Endothelial cell of umbilical vein (primary cell): ENCODE data around the gene BPI. TPM values are rescaled to one million over a fixed set of nuclear protein-coding genes. Genes with fewer than 3 reads are reported as not detected.

ENCODE experiments used
- BruUV-seq: library from RNA; stranded (reverse); fragments of 400-500 nt; replicated peaks from 2 replicates; lab custom pipeline; 2021; lab: Mats Ljungman, UMichigan
- CTCF ChIA-PET: fragments of 300-600, 350-600 bp; sonication (Branson Sonifier 250); formaldehyde crosslinking; loops from one replicate; lab custom pipeline; 2021; ENCODE audit warnings: antibody characterized with exemption, inconsistent platforms; lab: Charles Lee
- POLR2A ChIA-PET: fragments of 300-600, 350-600 bp; sonication (Branson Sonifier 250); formaldehyde crosslinking; loops from one replicate; lab custom pipeline; 2021; ENCODE audit warnings: antibody characterized with exemption, inconsistent platforms; lab: Charles Lee
- DNase-seq: peaks from one replicate; pipeline ENCODE4 v3.0.0-alpha.2; 2011; ENCODE audit warnings: low read depth, low spot score
- FAIRE-seq: peaks from 2 replicates; lab custom pipeline; 2011; peaks lifted over from hg19 to GRCh38; lab: Jason Lieb, UNC
- H2AFZ ChIP-seq: 2 replicates; pipeline ENCODE4 v1.6.0; 2012; ENCODE audit warnings: low read depth, low read length, control low read depth, inconsistent platforms
- H3K27ac ChIP-seq: 2 replicates; pipeline ENCODE4 v1.5.1; 2011; ENCODE audit warnings: low read depth, mild to moderate bottlenecking, control low read depth, low read length, moderate library complexity; ENCODE audit not compliant: insufficient read depth
- H3K27me3 ChIP-seq, 2 experiments: 2 replicates each; pipeline versions ENCODE4 v1.6.0 to v1.6.1; 2011; ENCODE audit warnings: low read length in 2 of 2, mixed read lengths in 1 of 2; ENCODE audit not compliant: control insufficient read depth in 2 of 2, insufficient read depth in 2 of 2
- H3K36me3 ChIP-seq, 2 experiments: 2 replicates in 1 of 2; 3 replicates in 1 of 2; pipeline ENCODE4 v1.5.1; 2011; ENCODE audit warnings: low read length in 2 of 2, mild to moderate bottlenecking in 1 of 2, moderate library complexity in 1 of 2; ENCODE audit not compliant: control insufficient read depth in 2 of 2, insufficient read depth in 2 of 2; ENCODE audit errors: extremely low read depth in 1 of 2
- H3K4me1 ChIP-seq: 3 replicates; pipeline ENCODE4 v1.5.1; 2011; ENCODE audit warnings: mild to moderate bottlenecking, low read length; ENCODE audit not compliant: control insufficient read depth, insufficient read depth; ENCODE audit errors: extremely low read depth
- H3K4me2 ChIP-seq: 2 replicates; pipeline ENCODE4 v1.6.1; 2011; ENCODE audit warnings: low read length, control low read depth, mixed read lengths; ENCODE audit not compliant: insufficient read depth
- H3K4me3 ChIP-seq, 3 experiments: fragments of 200-600 bp in 1 of 3; sonication (generic), shearing (Covaris generic) in 1 of 3; replicated peaks in 1 of 3; 2 replicates each; pipeline ENCODE4 v1.5.1; 2011 to 2016; ENCODE audit warnings: control low read depth in 3 of 3, low read length in 3 of 3, mild to moderate bottlenecking in 2 of 3, inconsistent platforms in 1 of 3, low read depth in 1 of 3, moderate library complexity in 1 of 3; ENCODE audit not compliant: insufficient read depth in 1 of 3
- H3K79me2 ChIP-seq: 2 replicates; pipeline ENCODE4 v1.6.0; 2012; ENCODE audit warnings: low read length, inconsistent platforms; ENCODE audit not compliant: control insufficient read depth, insufficient read depth
- H3K9ac ChIP-seq: replicated peaks from 2 replicates; pipeline ENCODE3; 2011; ENCODE audit warnings: low read length, control low read depth; ENCODE audit not compliant: insufficient read depth; ENCODE audit errors: extremely low read depth
- H3K9me1 ChIP-seq: replicated peaks from 3 replicates; pipeline ENCODE4 v1.6.0; 2011; ENCODE audit warnings: mild to moderate bottlenecking, low read length; ENCODE audit not compliant: control insufficient read depth, insufficient read depth; ENCODE audit errors: extremely low read depth
- H3K9me3 ChIP-seq: replicated peaks from 2 replicates; pipeline ENCODE4 v1.5.1; 2012; ENCODE audit warnings: low read length, inconsistent platforms; ENCODE audit not compliant: control insufficient read depth, insufficient read depth
- H4K20me1 ChIP-seq: replicated peaks from 2 replicates; pipeline ENCODE3; 2011; ENCODE audit warnings: mild to moderate bottlenecking, low read length; ENCODE audit not compliant: control insufficient read depth, insufficient read depth; ENCODE audit errors: extremely low read depth
- EZH2 ChIP-seq: IDR thresholded peaks from 2 replicates; pipeline ENCODE4 v1.6.1; 2012; ENCODE audit warnings: borderline replicate concordance, low read depth, mild to moderate bottlenecking, moderate library complexity, low read length, inconsistent platforms; ENCODE audit not compliant: severe bottlenecking
- FOS ChIP-seq: IDR thresholded peaks from 2 replicates; pipeline ENCODE4 v1.6.1; 2011; ENCODE audit warnings: mild to moderate bottlenecking, low read length, moderate library complexity, borderline replicate concordance; ENCODE audit not compliant: insufficient read depth
- GATA2 ChIP-seq: IDR thresholded peaks from 2 replicates; pipeline ENCODE4 v1.7.0; 2011; ENCODE audit warnings: low read depth, mild to moderate bottlenecking, moderate library complexity, mixed read lengths, low read length; ENCODE audit not compliant: insufficient read length, insufficient read depth
- JUN ChIP-seq: IDR thresholded peaks from 2 replicates; pipeline ENCODE4 v1.6.1; 2011; ENCODE audit warnings: borderline replicate concordance, low read depth; ENCODE audit not compliant: insufficient read length, insufficient read depth
- MYC ChIP-seq: IDR thresholded peaks from one replicate; pipeline ENCODE4 v1.6.1; 2011; ENCODE audit warnings: mild to moderate bottlenecking, low read depth, low read length
- POLR2A ChIP-seq: IDR thresholded peaks from 2 replicates; pipeline ENCODE4 v1.6.1; 2012; ENCODE audit warnings: low read depth, mild to moderate bottlenecking, control low read depth, low read length
- POLR2AphosphoS5 ChIP-seq: IDR thresholded peaks from 2 replicates; pipeline ENCODE4 v1.6.1; 2012; ENCODE audit warnings: low read depth, mild to moderate bottlenecking, control low read depth, low read length, moderate library complexity; ENCODE audit not compliant: insufficient read depth
- dilution Hi-C: fragments of 300-500 bp; cut with MboI; formaldehyde crosslinking; loops from one replicate; pipeline ENCODE4 v1.15.0; 2019; ENCODE audit warnings: low sequenced_read_pairs; ENCODE audit not compliant: extremely low pct_ligation_motif_present
- intact Hi-C: fragments of 100-400 bp; cut with micrococcal nuclease; formaldehyde crosslinking; loops from one replicate; pipeline ENCODE4 v1.10.0; 2022
- polyA plus RNA-seq, 4 experiments: library from polyadenylated mRNA; depleted of rRNA in 3 of 4; stranded (reverse) in 3 of 4; unstranded in 1 of 4; fragments of >200 nt; gene quantifications; 2 replicates each; pipeline versions ENCODE4 v1.2.1 to v1.2.3, GENCODE V29; 2011 to 2012; ENCODE audit warnings: missing spikeins in 1 of 4
- total RNA-seq: library from RNA; stranded (reverse); gene quantifications from 2 replicates; pipeline ENCODE4 v1.2.3, GENCODE V29; 2021
- TF ChIP-seq, protein P1 (sequence below): IDR thresholded peaks from 2 replicates; pipeline ENCODE4 v1.6.1; 2011; ENCODE audit not compliant: insufficient read depth, insufficient read length
- TF ChIP-seq, protein P2 (sequence below), 2 donors: IDR thresholded peaks; 1 replicate in 1 of 2; 2 replicates in 1 of 2; pipeline ENCODE4 v1.5.1; 2011; ENCODE audit warnings: low read length in 2 of 2, mild to moderate bottlenecking in 2 of 2, moderate library complexity in 2 of 2, control low read depth in 1 of 2, inconsistent platforms in 1 of 2, low read depth in 1 of 2; ENCODE audit not compliant: insufficient read depth in 1 of 2; ENCODE audit errors: extremely low read depth in 1 of 2

The BPI gene
- total and polyA plus RNA-seq, 2 donors (not counting 3 experiments of a cell fraction or from before 2014, with no cell fraction given) = not detected

DNA sequence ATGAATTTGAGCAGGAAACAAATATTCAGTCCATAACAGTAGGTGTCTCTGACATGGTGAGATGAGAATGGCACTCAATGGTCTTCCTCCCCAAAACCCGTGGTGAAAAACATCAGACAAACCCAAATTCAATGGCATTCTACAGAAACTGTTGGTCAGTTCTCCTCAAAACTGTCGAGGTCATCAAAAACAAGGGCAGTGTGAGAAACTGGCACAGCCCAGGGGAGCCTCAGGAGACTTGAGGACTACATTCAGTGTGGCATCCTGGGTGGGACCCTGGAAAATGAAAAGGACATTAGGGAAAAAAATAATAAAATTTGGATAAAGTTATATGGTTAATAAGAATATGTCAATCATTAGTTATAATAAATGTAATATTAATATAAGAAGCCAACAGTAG, 82.9 kb downstream of the BPI start:
- CTCF ChIA-PET = interaction anchor here (1.4 kb wide), 1 partner anchor 22 kb away, joined by 3 read pairs; no protein-coding TSS in a partner anchor
- no peaks in the 10 kb centered on the region for H3K79me2 ChIP-seq

More for the DNA sequence above, 82.9 kb downstream of the BPI start:
- dilution Hi-C loops = no loop called here
- intact Hi-C loops = no loop called here
- no peaks in the 10 kb centered on the region for H3K9me3 ChIP-seq
- BruUV-seq = no TSS peak
- POLR2A ChIA-PET = no interaction called here
- H3K36me3 ChIP-seq = no peaks in the 10 kb centered on the region
- no peak overlapping the region for H2AFZ ChIP-seq
- DNase-seq (no peak), FAIRE-seq (no peak)
- no peak overlapping the region for H3K4me3 ChIP-seq
- no peaks in the 10 kb centered on the region for H3K4me1 ChIP-seq
- H3K4me2 ChIP-seq = no peak overlapping the region
- no peak for TF ChIP-seq GATA2
- TF ChIP-seq, protein P1, sequence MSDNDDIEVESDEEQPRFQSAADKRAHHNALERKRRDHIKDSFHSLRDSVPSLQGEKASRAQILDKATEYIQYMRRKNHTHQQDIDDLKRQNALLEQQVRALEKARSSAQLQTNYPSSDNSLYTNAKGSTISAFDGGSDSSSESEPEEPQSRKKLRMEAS = no peak
- TF ChIP-seq FOS = no peak
- TF ChIP-seq JUN = no peak
- no peak for TF ChIP-seq POLR2AphosphoS5
- no peak for TF ChIP-seq EZH2
- TF ChIP-seq, protein P2, sequence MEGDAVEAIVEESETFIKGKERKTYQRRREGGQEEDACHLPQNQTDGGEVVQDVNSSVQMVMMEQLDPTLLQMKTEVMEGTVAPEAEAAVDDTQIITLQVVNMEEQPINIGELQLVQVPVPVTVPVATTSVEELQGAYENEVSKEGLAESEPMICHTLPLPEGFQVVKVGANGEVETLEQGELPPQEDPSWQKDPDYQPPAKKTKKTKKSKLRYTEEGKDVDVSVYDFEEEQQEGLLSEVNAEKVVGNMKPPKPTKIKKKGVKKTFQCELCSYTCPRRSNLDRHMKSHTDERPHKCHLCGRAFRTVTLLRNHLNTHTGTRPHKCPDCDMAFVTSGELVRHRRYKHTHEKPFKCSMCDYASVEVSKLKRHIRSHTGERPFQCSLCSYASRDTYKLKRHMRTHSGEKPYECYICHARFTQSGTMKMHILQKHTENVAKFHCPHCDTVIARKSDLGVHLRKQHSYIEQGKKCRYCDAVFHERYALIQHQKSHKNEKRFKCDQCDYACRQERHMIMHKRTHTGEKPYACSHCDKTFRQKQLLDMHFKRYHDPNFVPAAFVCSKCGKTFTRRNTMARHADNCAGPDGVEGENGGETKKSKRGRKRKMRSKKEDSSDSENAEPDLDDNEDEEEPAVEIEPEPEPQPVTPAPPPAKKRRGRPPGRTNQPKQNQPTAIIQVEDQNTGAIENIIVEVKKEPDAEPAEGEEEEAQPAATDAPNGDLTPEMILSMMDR (IDR thresholded peaks at IDR 0.05; ENCODE audit: extremely low read depth in 1 of 2, insufficient read depth in 1 of 2, low read depth in 1 of 2, low read length in 2 of 2) = no peak
- TF ChIP-seq MYC = no peak
- TF ChIP-seq POLR2A = no peak
- no peak overlapping the region for H3K27ac ChIP-seq
- no peaks in the 10 kb centered on the region for H4K20me1 ChIP-seq
- no peaks in the 10 kb centered on the region for H3K9me1 ChIP-seq
- peaks cover 7 to 9% of the 10 kb centered on the region in 2 experiments for H3K27me3 ChIP-seq
- H3K9ac ChIP-seq = no peak overlapping the region

Other genes starting within 250 kb of the BPI start
- 708 and 868 TPM in 2 replicates for gene TGM2, start 138.9 kb upstream of the BPI start, total RNA-seq
- 810 and 861 TPM in 2 replicates for gene TGM2, start 138.9 kb upstream of the BPI start, polyA plus RNA-seq
- 0.51 and 0.58 TPM in 2 replicates for gene KIAA1755, start 43.4 kb upstream of the BPI start, total RNA-seq
- 0.36 and 0.37 TPM in 2 replicates for gene KIAA1755, start 43.4 kb upstream of the BPI start, polyA plus RNA-seq
- not detected in 2 replicates for gene LBP, start 42.3 kb downstream of the BPI start, total RNA-seq
- gene LBP, start 42.3 kb downstream of the BPI start, polyA plus RNA-seq = 0.03 TPM in 1 of 2 replicates, not detected in the other
- gene SNHG17, start 131.2 kb downstream of the BPI start, total RNA-seq = 39.6 and 94.0 TPM in 2 replicates
- 33.2 and 39.4 TPM in 2 replicates for gene SNHG17, start 131.2 kb downstream of the BPI start, polyA plus RNA-seq
- 36.4 and 38.7 TPM in 2 replicates for gene RALGAPB, start 168.7 kb downstream of the BPI start, total RNA-seq
- 10.8 and 12.8 TPM in 2 replicates for gene RALGAPB, start 168.7 kb downstream of the BPI start, polyA plus RNA-seq